Activated CD8-positive, alpha-beta T cell treated with anti-CD3 and anti-CD28 coated beads for 36 hours (primary cell): ENCODE results near the gene TRAPPC2L. TPM values are rescaled to one million over a fixed set of nuclear protein-coding genes. Genes with fewer than 3 reads are reported as not detected.

ENCODE experiments used
- ATAC-seq: fragments of 200-7000 bp; cut with Tn5 transposase; one replicate; pipeline ENCODE4 v1.10.0; 2021; ENCODE audit warnings: mild to moderate bottlenecking, moderate library complexity
- CTCF ChIA-PET: fragments of 350-600 bp; sonication (Branson Sonifier 250); formaldehyde crosslinking; loops from one replicate; lab custom pipeline; 2021; ENCODE audit warnings: antibody characterized with exemption; lab: Charles Lee
- POLR2A ChIA-PET: fragments of 350-600 bp; sonication (Branson Sonifier 250); formaldehyde crosslinking; loops from one replicate; lab custom pipeline; 2021; ENCODE audit warnings: antibody characterized with exemption; lab: Charles Lee
- DNase-seq: peaks from one replicate; pipeline ENCODE4 v3.0.0-alpha.2; 2020
- H3K27ac Mint-ChIP-seq: one replicate; pipeline ENCODE4 v1.8.0; 2021; ENCODE audit warnings: mild to moderate bottlenecking, mixed read lengths
- H3K27me3 Mint-ChIP-seq: one replicate; pipeline ENCODE4 v1.8.0; 2021; ENCODE audit warnings: mixed read lengths
- H3K36me3 Mint-ChIP-seq: one replicate; pipeline ENCODE4 v1.8.0; 2021; ENCODE audit warnings: low read depth, mixed read lengths
- H3K4me1 Mint-ChIP-seq: one replicate; pipeline ENCODE4 v1.8.0; 2021; ENCODE audit warnings: low read depth, mixed read lengths
- H3K4me3 Mint-ChIP-seq: one replicate; pipeline ENCODE4 v1.8.0; 2021; ENCODE audit warnings: mild to moderate bottlenecking, moderate library complexity, mixed read lengths
- H3K9me3 Mint-ChIP-seq: one replicate; pipeline ENCODE4 v1.8.0; 2021; ENCODE audit warnings: mixed read lengths
- CTCF ChIP-seq: fragments of 200-600 bp; IDR thresholded peaks from one replicate; pipeline ENCODE4 v1.8.0; 2022; ENCODE audit warnings: antibody characterized with exemption, mild to moderate bottlenecking
- intact Hi-C: fragments of 100-400 bp; cut with micrococcal nuclease; formaldehyde crosslinking; loops from one replicate; pipeline ENCODE4 v1.10.0; 2022
- total RNA-seq, 2 experiments: library from RNA; stranded (reverse); gene quantifications; one replicate each; pipeline ENCODE4 v1.2.3, GENCODE V29; 2021

Gene TRAPPC2L
- total RNA-seq, 2 experiments from 2014 or later = 56.4 to 61.9 TPM

- TF ChIP-seq CTCF = no peak
- Mint-ChIP-seq H3K27me3 (no peaks in the 10 kb centered on the region), H3K27ac (peak overlapping the region; percentile 46), H3K9me3 (no peaks in the 10 kb centered on the region), H3K4me3 (peak overlapping the region; percentile 92), H3K4me1 (peaks cover 31% of the 10 kb centered on the region), H3K36me3 (peaks cover 16% of the 10 kb centered on the region)
- DNase-seq = peak; percentile 23
- POLR2A ChIA-PET = interaction anchor here (0.7 to 2.2 kb wide), 4 partner anchors 11 to 46 kb away, joined by 3 to 10 read pairs (median 5); no protein-coding TSS in a partner anchor
- peak; percentile 42 for ATAC-seq
- intact Hi-C loops = no loop called here
- CTCF ChIA-PET = interaction anchor here (1.0 to 2.8 kb wide), 10 partner anchors 10 to 241 kb away, joined by 3 to 66 read pairs (median 4); partner anchors contain the start of gene APRT
Measured at GRCh38 chr16:88856122-88856827, 652 bp upstream of the TRAPPC2L start.

- intact Hi-C loops = no loop called here
- H3K36me3 Mint-ChIP-seq = peaks cover 12% of the 10 kb centered on the region
- peak; percentile 73 for TF ChIP-seq CTCF
- POLR2A ChIA-PET = interaction anchor here (0.7 to 2.2 kb wide), 13 partner anchors 9 to 329 kb away, joined by 3 to 10 read pairs (median 3); partner anchors contain the start of genes CDT1 and MVD
- H3K27me3 Mint-ChIP-seq = no peaks in the 10 kb centered on the region
- H3K4me1 Mint-ChIP-seq = peaks cover 29% of the 10 kb centered on the region
- peak; percentile 64 for ATAC-seq
- CTCF ChIA-PET = interaction anchor here (0.8 to 2.8 kb wide), 24 partner anchors 11 to 358 kb away, joined by 3 to 66 read pairs (median 4); partner anchors contain the start of gene APRT
- peak overlapping the region; percentile 92 for H3K4me3 Mint-ChIP-seq
- H3K27ac Mint-ChIP-seq = peak overlapping the region; percentile 87
- no peaks in the 10 kb centered on the region for H3K9me3 Mint-ChIP-seq
- DNase-seq = peak; percentile 87
Measured at GRCh38 chr16:88857728-88858339, 907 bp downstream of the TRAPPC2L start.

- H3K4me1 Mint-ChIP-seq = peaks cover 25% of the 10 kb centered on the region
- DNase-seq (no peak), ATAC-seq (no peak)
- no peak overlapping the region for H3K27ac Mint-ChIP-seq
- H3K36me3 Mint-ChIP-seq = peaks cover 12% of the 10 kb centered on the region
- POLR2A ChIA-PET = no interaction called here
- TF ChIP-seq CTCF = no peak
- H3K9me3 Mint-ChIP-seq = no peaks in the 10 kb centered on the region
- CTCF ChIA-PET = interaction anchor here (1.4 to 1.5 kb wide), 2 partner anchors 13 to 345 kb away, joined by 3 to 5 read pairs; no protein-coding TSS in a partner anchor
- intact Hi-C loops = no loop called here
- H3K4me3 Mint-ChIP-seq = no peak overlapping the region
- no peaks in the 10 kb centered on the region for H3K27me3 Mint-ChIP-seq
Measured at GRCh38 chr16:88859381-88860091, 2.6 kb downstream of the TRAPPC2L start.

- DNase-seq (no peak), ATAC-seq (no peak)
- ChIA-PET CTCF (no interaction called here), POLR2A (no interaction called here)
- no peak for TF ChIP-seq CTCF
- peaks cover 11% of the 10 kb centered on the region for H3K4me1 Mint-ChIP-seq
- peaks cover 12% of the 10 kb centered on the region for H3K36me3 Mint-ChIP-seq
- H3K27ac Mint-ChIP-seq = no peak overlapping the region
- intact Hi-C loops = no loop called here
- H3K27me3 Mint-ChIP-seq = no peaks in the 10 kb centered on the region
- no peak overlapping the region for H3K4me3 Mint-ChIP-seq
- no peaks in the 10 kb centered on the region for H3K9me3 Mint-ChIP-seq
Measured at GRCh38 chr16:88861359-88861758, 4.4 kb downstream of the TRAPPC2L start.
